ENCODE measurements around the gene DLX1. TPM values are rescaled to one million over a fixed set of nuclear protein-coding genes. Genes with fewer than 3 reads are reported as not detected.

The DLX1 gene
- total and polyA plus RNA-seq, 2 experiments from 2014 or later = not detected

DNA sequence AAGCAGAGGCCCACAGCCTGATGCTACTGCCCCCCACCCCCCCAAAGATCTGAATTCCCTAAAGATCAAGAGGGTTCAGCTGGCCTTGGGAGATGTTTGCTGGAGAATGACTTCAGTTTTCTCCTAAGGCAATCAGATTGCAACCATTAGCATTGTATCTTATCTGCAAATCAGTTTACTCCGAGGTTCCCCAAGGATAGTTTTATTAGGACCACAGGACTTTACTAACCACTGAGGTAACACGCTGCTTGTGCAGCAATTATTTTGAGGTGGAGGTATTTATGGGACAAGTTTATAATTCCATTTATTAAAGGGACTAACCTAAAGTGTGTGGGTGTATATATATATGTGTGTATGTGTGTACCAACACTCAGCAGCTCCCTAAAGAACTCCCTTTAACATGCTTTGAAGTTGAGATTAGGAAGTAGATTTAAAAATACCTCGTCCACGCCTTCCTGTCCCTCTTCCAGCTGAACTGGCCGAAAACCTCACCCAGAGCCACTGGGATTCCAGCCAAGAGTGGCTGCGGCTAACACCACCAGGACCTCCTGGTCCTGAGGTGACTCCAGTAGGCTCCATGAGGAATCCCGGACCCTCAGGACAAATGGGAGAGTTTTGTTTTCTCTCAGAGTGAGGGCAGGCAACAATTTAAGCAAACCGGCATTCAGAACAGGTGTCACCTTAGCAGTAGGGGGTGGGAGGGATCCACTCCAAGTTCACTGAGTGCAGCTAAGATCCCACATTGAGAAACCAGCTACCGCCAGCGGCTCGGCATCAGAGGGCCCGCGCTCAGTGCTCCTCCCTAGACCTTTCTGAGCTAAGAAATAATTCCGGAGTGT is 3.0 kb upstream of the DLX1 start:
- Histone ChIP-seq H3K4me2 (peak overlapping the region; percentile 87), H3K27ac (ENCODE audit: low read depth) (no peak overlapping the region), H2AFZ (no peak overlapping the region), H3K79me2 (replicated peaks; ENCODE audit: insufficient read depth) (no peaks in the 10 kb centered on the region), H3K4me3 (peak overlapping the region; percentile 65), H3K27me3 (ENCODE audit: insufficient read depth) (peaks cover 100% of the 10 kb centered on the region), H3F3A (replicated peaks; ENCODE audit: low read depth) (peaks cover 59% of the 10 kb centered on the region), H3K9me2 (ENCODE audit: insufficient read depth) (no peaks in the 10 kb centered on the region), H3K36me3 (ENCODE audit: insufficient read depth) (no peaks in the 10 kb centered on the region), H4K20me1 (replicated peaks; ENCODE audit: insufficient read depth) (peaks cover 38% of the 10 kb centered on the region), H3K4me1 (ENCODE audit: insufficient read depth) (peaks cover 73% of the 10 kb centered on the region)
- TF ChIP-seq EZH2phosphoT487 (IDR thresholded peaks at IDR 0.05; ENCODE audit: unreplicated experiment) (no peak), EZH2 (IDR thresholded peaks at IDR 0.05; ENCODE audit: low read depth, unreplicated experiment) (peak; percentile 49), ZNF114 (CRISPR knock-in tag; IDR thresholded peaks at IDR 0.05) (no peak)
- no peaks in the 10 kb centered on the region for H3K36me3 Mint-ChIP-seq (ENCODE audit: low read depth)
- peaks cover 3% of the 10 kb centered on the region; the same call in 2 of the 3 replicates for H3K9me3 Mint-ChIP-seq
- H3K4me1 Mint-ChIP-seq = peaks cover 51% of the 10 kb centered on the region
- ATAC-seq = no peak
- no peak overlapping the region for H3K27ac Mint-ChIP-seq
- peaks cover 96% of the 10 kb centered on the region for H3K27me3 Mint-ChIP-seq (ENCODE audit: insufficient read depth, low read depth, poor library complexity)
- peak; percentile 64 for DNase-seq (ENCODE audit: low spot score)
- no peak overlapping the region for H3K4me3 Mint-ChIP-seq

- ATAC-seq (no peak), DNase-seq (ENCODE audit: low spot score) (peak; percentile 70)
- H3K27ac Mint-ChIP-seq = no peak overlapping the region
- peaks cover 80% of the 10 kb centered on the region for H3K4me1 ChIP-seq (ENCODE audit: insufficient read depth)
- H3K4me2 ChIP-seq = peak overlapping the region; percentile 87
- H3K9me2 ChIP-seq (ENCODE audit: insufficient read depth) = no peaks in the 10 kb centered on the region
- peak overlapping the region; percentile 83; the same call in 1 of the 3 replicates for H3K4me3 Mint-ChIP-seq
- H3K27me3 ChIP-seq (ENCODE audit: insufficient read depth) = peaks cover 100% of the 10 kb centered on the region
- peaks cover 58% of the 10 kb centered on the region for H3K4me1 Mint-ChIP-seq
- TF ChIP-seq EZH2phosphoT487 (IDR thresholded peaks at IDR 0.05; ENCODE audit: unreplicated experiment) = peak; percentile 97
- no peak for TF ChIP-seq JUNB (IDR thresholded peaks at IDR 0.05; ENCODE audit: unreplicated experiment)
- no peak for TF ChIP-seq ZNF462 (CRISPR knock-in tag; IDR thresholded peaks at IDR 0.05)
- TF ChIP-seq EZH2 (IDR thresholded peaks at IDR 0.05; ENCODE audit: low read depth, unreplicated experiment) = peak; percentile 89
- TF ChIP-seq ZNF114 (CRISPR knock-in tag; IDR thresholded peaks at IDR 0.05) = no peak
- TF ChIP-seq, protein P1, sequence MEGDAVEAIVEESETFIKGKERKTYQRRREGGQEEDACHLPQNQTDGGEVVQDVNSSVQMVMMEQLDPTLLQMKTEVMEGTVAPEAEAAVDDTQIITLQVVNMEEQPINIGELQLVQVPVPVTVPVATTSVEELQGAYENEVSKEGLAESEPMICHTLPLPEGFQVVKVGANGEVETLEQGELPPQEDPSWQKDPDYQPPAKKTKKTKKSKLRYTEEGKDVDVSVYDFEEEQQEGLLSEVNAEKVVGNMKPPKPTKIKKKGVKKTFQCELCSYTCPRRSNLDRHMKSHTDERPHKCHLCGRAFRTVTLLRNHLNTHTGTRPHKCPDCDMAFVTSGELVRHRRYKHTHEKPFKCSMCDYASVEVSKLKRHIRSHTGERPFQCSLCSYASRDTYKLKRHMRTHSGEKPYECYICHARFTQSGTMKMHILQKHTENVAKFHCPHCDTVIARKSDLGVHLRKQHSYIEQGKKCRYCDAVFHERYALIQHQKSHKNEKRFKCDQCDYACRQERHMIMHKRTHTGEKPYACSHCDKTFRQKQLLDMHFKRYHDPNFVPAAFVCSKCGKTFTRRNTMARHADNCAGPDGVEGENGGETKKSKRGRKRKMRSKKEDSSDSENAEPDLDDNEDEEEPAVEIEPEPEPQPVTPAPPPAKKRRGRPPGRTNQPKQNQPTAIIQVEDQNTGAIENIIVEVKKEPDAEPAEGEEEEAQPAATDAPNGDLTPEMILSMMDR (conservative IDR thresholded peaks at IDR 0.05; ENCODE audit: low read depth in 2 of 2) = no peak
- no peak overlapping the region for H2AFZ ChIP-seq
- no peaks in the 10 kb centered on the region for H3K36me3 Mint-ChIP-seq (ENCODE audit: low read depth)
- peaks cover 42% of the 10 kb centered on the region for H4K20me1 ChIP-seq (replicated peaks; ENCODE audit: insufficient read depth)
- H3K4me3 ChIP-seq = peak overlapping the region; percentile 65
- no peaks in the 10 kb centered on the region for H3K79me2 ChIP-seq (replicated peaks; ENCODE audit: insufficient read depth)
- peaks cover 3% of the 10 kb centered on the region; the same call in 2 of the 3 replicates for H3K9me3 Mint-ChIP-seq
- H3K27ac ChIP-seq (ENCODE audit: low read depth) = no peak overlapping the region
- H3F3A ChIP-seq (replicated peaks; ENCODE audit: low read depth) = peaks cover 66% of the 10 kb centered on the region
- H3K36me3 ChIP-seq (ENCODE audit: insufficient read depth) = no peaks in the 10 kb centered on the region
- H3K27me3 Mint-ChIP-seq (ENCODE audit: insufficient read depth, low read depth, poor library complexity) = peaks cover 100% of the 10 kb centered on the region
These were observed 2.2 kb upstream of the DLX1 start for GRCh38 chr2:172082944-172083627.

Measured in GM23338 (cell line).